ENCODE results near the gene RPL31.
A peak's percentile ranks its signal among the peaks of the same experiment; 100 is the strongest.

RPL31 gene

DNA sequence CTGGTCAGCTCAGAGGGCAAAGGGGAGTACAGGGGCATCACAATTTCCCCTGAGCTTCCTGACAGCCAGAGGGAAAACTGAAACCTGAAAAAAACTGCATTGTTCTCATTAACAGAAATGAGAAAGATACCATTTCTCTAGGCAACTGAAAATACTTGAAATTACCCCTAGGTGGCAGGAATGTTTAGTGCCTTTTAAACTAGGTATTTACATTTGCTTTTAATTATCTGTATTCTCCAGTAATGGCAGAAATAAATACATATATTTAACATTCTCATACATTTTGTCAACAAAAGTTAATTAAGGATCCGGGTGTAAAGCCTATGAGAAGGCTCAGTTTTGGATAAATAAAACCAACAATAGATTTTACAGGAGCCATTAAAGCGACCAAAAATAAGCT is 34.5 kb downstream of the RPL31 start:
- no peak overlapping the region for H3K9ac ChIP-seq
- no peaks in the 10 kb centered on the region for H3K27me3 ChIP-seq (ENCODE audit: insufficient read depth, low read depth)
- H3K4me1 ChIP-seq (ENCODE audit: low read depth, poor library complexity, severe bottlenecking): no peaks in the 10 kb centered on the region
- no peak overlapping the region for H3K4me3 ChIP-seq (IDR thresholded peaks at IDR 0.05; ENCODE audit: insufficient read depth, low read depth, low read length)
- TF ChIP-seq, protein P1, sequence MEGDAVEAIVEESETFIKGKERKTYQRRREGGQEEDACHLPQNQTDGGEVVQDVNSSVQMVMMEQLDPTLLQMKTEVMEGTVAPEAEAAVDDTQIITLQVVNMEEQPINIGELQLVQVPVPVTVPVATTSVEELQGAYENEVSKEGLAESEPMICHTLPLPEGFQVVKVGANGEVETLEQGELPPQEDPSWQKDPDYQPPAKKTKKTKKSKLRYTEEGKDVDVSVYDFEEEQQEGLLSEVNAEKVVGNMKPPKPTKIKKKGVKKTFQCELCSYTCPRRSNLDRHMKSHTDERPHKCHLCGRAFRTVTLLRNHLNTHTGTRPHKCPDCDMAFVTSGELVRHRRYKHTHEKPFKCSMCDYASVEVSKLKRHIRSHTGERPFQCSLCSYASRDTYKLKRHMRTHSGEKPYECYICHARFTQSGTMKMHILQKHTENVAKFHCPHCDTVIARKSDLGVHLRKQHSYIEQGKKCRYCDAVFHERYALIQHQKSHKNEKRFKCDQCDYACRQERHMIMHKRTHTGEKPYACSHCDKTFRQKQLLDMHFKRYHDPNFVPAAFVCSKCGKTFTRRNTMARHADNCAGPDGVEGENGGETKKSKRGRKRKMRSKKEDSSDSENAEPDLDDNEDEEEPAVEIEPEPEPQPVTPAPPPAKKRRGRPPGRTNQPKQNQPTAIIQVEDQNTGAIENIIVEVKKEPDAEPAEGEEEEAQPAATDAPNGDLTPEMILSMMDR (conservative IDR thresholded peaks at IDR 0.05; ENCODE audit: low read depth, low read length): peak; percentile 49
- H3K36me3 ChIP-seq (ENCODE audit: insufficient read depth): no peaks in the 10 kb centered on the region
- no peak overlapping the region for H2AFZ ChIP-seq (ENCODE audit: low read depth)
- no peaks in the 10 kb centered on the region for H3K79me2 ChIP-seq (ENCODE audit: insufficient read depth, low read depth)
- H3K27ac ChIP-seq: no peak overlapping the region
- H4K20me1 ChIP-seq (ENCODE audit: insufficient read depth): no peaks in the 10 kb centered on the region
- no peak overlapping the region for H3K4me2 ChIP-seq

DNA sequence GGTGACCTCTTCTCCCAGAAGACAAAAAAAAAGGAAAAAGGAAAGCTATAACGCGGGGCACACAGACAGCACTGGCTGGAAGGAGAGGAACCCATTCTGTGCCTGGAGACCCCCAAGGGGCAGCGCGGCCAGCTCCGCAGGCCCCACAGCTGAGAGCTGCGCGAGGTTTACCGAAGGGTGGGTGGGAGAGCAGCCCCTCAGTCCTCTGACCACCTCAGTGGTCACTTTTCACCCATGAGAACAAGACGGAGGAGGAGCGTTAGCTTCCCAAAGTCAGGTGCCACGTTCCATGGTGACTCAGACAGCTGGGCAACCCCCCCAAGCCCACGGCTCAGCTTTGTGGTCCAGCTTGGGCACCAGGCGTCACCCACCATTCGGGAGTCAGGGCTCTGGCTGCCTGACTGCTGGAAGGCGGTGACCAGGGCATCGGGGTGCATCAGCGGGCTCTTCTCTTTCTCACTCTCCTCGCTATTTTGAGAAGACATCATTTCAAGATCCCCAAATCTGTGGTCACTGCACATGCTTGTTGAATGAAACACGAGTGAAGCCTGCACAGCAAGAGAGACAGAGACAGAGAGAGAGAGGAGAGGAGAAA is 35.2 kb downstream of the RPL31 start:
- Histone ChIP-seq H2AFZ (ENCODE audit: low read depth) (no peak overlapping the region), H3K4me2 (no peak overlapping the region), H3K36me3 (ENCODE audit: insufficient read depth) (no peaks in the 10 kb centered on the region), H3K27ac (no peak overlapping the region), H3K27me3 (ENCODE audit: insufficient read depth, low read depth) (no peaks in the 10 kb centered on the region), H3K4me3 (IDR thresholded peaks at IDR 0.05; ENCODE audit: insufficient read depth, low read depth, low read length) (no peak overlapping the region), H4K20me1 (ENCODE audit: insufficient read depth) (no peaks in the 10 kb centered on the region), H3K9ac (no peak overlapping the region), H3K4me1 (ENCODE audit: low read depth, poor library complexity, severe bottlenecking) (no peaks in the 10 kb centered on the region), H3K79me2 (ENCODE audit: insufficient read depth, low read depth) (no peaks in the 10 kb centered on the region)
- TF ChIP-seq, protein P1 (conservative IDR thresholded peaks at IDR 0.05; ENCODE audit: low read depth, low read length): no peak

DNA sequence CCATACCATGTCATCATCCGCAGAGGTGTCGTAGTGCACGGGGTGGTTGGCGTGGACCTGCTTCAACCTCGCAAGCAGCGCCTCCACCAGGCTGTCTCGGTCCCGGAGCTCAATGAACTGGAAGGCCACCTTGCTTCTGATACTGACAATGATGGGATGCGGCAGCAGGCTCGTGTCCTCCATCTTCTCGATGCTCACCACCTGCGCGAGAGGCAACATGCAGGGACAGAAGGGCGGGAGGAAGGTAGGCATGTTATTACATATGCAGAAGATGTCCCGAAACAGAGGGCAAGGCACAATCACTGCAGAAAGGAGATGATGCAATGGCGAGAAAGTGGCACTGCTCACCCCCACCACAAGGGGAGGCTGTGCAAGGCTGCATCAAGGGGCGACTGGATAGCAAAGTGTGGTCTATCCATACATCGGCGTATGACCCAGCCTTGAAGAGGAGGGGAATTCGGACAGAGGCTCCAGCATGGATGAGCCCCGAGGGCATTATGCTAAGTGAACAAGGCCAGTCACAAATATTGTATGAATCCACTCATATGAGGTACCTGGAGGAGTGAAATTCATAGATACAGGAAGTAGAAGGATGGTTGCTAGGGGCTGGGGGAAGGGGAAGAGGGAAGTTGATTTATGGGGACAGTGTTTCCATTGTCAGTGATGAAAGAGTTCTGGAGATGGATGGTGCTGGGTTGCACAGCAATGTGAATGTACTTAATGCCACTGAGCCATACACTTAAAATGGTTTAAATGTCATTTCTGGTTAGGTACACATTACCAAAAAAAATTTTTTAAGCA is 36.6 kb downstream of the RPL31 start:
- H3K4me3 ChIP-seq (IDR thresholded peaks at IDR 0.05; ENCODE audit: insufficient read depth, low read depth, low read length): no peak overlapping the region
- H3K36me3 ChIP-seq (ENCODE audit: insufficient read depth): no peaks in the 10 kb centered on the region
- H3K4me1 ChIP-seq (ENCODE audit: low read depth, poor library complexity, severe bottlenecking): no peaks in the 10 kb centered on the region
- H3K27me3 ChIP-seq (ENCODE audit: insufficient read depth, low read depth): no peaks in the 10 kb centered on the region
- no peak overlapping the region for H3K27ac ChIP-seq
- no peaks in the 10 kb centered on the region for H3K79me2 ChIP-seq (ENCODE audit: insufficient read depth, low read depth)
- TF ChIP-seq, protein P1 (conservative IDR thresholded peaks at IDR 0.05; ENCODE audit: low read depth, low read length): no peak
- H3K9ac ChIP-seq: no peak overlapping the region
- no peaks in the 10 kb centered on the region for H4K20me1 ChIP-seq (ENCODE audit: insufficient read depth)
- no peak overlapping the region for H2AFZ ChIP-seq (ENCODE audit: low read depth)
- H3K4me2 ChIP-seq: no peak overlapping the region

DNA sequence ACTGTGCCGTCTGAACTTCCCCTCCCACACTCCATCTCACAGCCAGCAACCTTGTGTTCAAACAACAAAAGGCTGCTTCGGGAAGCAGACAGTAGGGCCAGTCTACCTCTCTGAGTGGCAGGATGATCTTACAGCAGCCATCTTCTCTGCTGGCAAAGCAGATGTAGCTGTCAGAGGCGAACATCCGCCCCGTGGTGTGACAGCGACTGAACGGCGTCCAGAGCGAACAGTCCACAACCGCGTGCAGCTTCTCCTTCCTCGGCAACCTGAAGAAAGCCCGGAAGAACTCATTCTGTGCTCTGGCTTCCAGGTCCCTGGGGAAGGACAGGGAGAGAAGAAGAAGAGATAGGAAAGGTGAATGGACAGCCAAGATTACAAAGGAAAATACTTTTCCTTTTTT is 38.0 kb downstream of the RPL31 start:
- Histone ChIP-seq H3K9ac (no peak overlapping the region), H3K79me2 (ENCODE audit: insufficient read depth, low read depth) (no peaks in the 10 kb centered on the region), H2AFZ (ENCODE audit: low read depth) (no peak overlapping the region), H3K27ac (no peak overlapping the region), H3K4me2 (no peak overlapping the region), H3K4me3 (IDR thresholded peaks at IDR 0.05; ENCODE audit: insufficient read depth, low read depth, low read length) (no peak overlapping the region), H4K20me1 (ENCODE audit: insufficient read depth) (no peaks in the 10 kb centered on the region), H3K27me3 (ENCODE audit: insufficient read depth, low read depth) (no peaks in the 10 kb centered on the region), H3K4me1 (ENCODE audit: low read depth, poor library complexity, severe bottlenecking) (peaks cover 8% of the 10 kb centered on the region), H3K36me3 (ENCODE audit: insufficient read depth) (no peaks in the 10 kb centered on the region)
- TF ChIP-seq, protein P1 (conservative IDR thresholded peaks at IDR 0.05; ENCODE audit: low read depth, low read length): no peak

All from KMS-11 (cell line).